Suprapubic skin (tissue), 4 donors: ENCODE data around the gene TMEM184B. TPM values are rescaled to one million over a fixed set of nuclear protein-coding genes. Genes with fewer than 3 reads are reported as not detected.

Source experiments
- DNase-seq, 2 donors: peaks; one replicate each; pipeline ENCODE4 v3.0.0-alpha.2; 2019; ENCODE audit warnings: low spot score in 2 of 2
- H3K27ac ChIP-seq: fragments of 200-600 bp; sonication (generic); one replicate; pipeline ENCODE4 v1.5.1; 2019
- H3K27me3 ChIP-seq: fragments of 200-600 bp; sonication (generic); one replicate; pipeline ENCODE4 v1.5.1; 2019
- H3K36me3 ChIP-seq: fragments of 200-600 bp; sonication (generic); one replicate; pipeline ENCODE4 v1.5.1; 2019
- H3K4me1 ChIP-seq: fragments of 200-600 bp; sonication (generic); one replicate; pipeline ENCODE4 v1.5.1; 2019
- H3K4me3 ChIP-seq: fragments of 200-600 bp; sonication (generic); one replicate; pipeline ENCODE4 v1.5.1; 2019; ENCODE audit warnings: mild to moderate bottlenecking
- H3K9me3 ChIP-seq: fragments of 200-600 bp; sonication (generic); one replicate; pipeline ENCODE4 v1.5.1; 2019
- EP300 ChIP-seq: sonication (generic); formaldehyde crosslinking; IDR thresholded peaks from one replicate; pipeline ENCODE4 v1.6.1; 2017; ENCODE audit warnings: antibody characterized with exemption
- POLR2A ChIP-seq, 2 donors: fragments of 450-650 bp; IDR thresholded peaks; one replicate each; pipeline ENCODE4 v1.6.1; 2017; ENCODE audit warnings: antibody characterized with exemption in 2 of 2, mild to moderate bottlenecking in 2 of 2, moderate library complexity in 2 of 2
- POLR2AphosphoS5 ChIP-seq, 3 donors: sonication (generic); formaldehyde crosslinking; IDR thresholded peaks; one replicate each; pipeline ENCODE4 v1.6.1; 2017; ENCODE audit warnings: antibody characterized with exemption in 3 of 3
- WGBS: methylation state at CpG from one replicate; pipeline ENCODE4 v1.1.5; 2018; 5-methylcytosine and 5-hydroxymethylcytosine counted together
- total RNA-seq, 4 donors: library from RNA; depleted of rRNA; stranded (reverse); fragments of >200 nt; gene quantifications; one replicate each; pipeline ENCODE4 v1.1.0, GENCODE V29; 2016
- TF ChIP-seq, protein P1 (sequence below), 2 donors: fragments of 200-600 bp in 1 of 2; fragments of 450-650 bp in 1 of 2; sonication (generic) in 1 of 2; IDR thresholded peaks; one replicate each; pipeline ENCODE4 v1.5.1; 2016 to 2019; ENCODE audit warnings: antibody characterized with exemption in 2 of 2, mild to moderate bottlenecking in 1 of 2, moderate library complexity in 1 of 2

The TMEM184B gene
- total RNA-seq, 4 donors from 2014 or later: 41.5 to 54.9 (median 46.0) TPM

DNA sequence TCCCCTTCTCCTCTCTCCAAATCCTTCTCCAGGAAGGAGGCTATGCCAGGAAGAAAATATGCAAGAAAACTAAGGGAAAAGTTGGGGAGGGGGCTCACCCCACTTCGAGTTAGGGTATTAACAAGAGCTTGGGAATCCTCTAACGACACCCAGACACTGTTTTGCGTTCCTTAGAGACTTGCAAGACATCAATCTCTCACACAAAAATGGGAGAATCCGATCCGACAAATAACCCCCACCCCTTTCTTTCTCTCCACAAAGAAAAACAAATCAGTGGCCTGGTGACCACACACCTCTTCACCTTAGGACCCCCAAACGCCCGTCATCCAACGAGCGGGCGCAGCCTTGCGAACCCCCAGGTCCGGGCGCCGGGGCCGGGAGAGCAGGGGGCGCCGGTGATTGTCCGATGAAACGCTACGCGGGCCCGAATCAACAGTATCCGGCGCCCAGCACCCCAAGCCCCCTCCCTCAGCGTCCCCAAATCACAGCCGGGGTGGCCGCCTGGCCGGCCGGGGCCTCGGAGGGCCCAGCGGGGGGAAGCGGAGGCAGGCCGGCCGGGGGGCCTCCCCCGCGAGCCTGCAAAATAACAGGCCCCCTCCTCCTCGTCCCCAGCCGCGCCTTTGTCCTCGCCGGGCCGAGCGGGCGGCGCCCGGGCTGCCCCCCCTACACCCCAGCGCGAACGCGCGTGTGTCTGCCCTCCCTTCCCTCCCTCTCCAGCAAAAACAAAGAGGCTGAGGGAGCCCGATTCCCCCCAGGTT is 43.7 kb upstream of the TMEM184B start:
- no peaks in the 10 kb centered on the region for H3K27me3 ChIP-seq
- H3K9me3 ChIP-seq: no peaks in the 10 kb centered on the region
- H3K36me3 ChIP-seq: peaks cover 6% of the 10 kb centered on the region
- H3K4me3 ChIP-seq: peak overlapping the region; percentile 90
- TF ChIP-seq EP300: no peak
- no peak for TF ChIP-seq POLR2AphosphoS5 (IDR thresholded peaks at IDR 0.05)
- TF ChIP-seq, protein P1, sequence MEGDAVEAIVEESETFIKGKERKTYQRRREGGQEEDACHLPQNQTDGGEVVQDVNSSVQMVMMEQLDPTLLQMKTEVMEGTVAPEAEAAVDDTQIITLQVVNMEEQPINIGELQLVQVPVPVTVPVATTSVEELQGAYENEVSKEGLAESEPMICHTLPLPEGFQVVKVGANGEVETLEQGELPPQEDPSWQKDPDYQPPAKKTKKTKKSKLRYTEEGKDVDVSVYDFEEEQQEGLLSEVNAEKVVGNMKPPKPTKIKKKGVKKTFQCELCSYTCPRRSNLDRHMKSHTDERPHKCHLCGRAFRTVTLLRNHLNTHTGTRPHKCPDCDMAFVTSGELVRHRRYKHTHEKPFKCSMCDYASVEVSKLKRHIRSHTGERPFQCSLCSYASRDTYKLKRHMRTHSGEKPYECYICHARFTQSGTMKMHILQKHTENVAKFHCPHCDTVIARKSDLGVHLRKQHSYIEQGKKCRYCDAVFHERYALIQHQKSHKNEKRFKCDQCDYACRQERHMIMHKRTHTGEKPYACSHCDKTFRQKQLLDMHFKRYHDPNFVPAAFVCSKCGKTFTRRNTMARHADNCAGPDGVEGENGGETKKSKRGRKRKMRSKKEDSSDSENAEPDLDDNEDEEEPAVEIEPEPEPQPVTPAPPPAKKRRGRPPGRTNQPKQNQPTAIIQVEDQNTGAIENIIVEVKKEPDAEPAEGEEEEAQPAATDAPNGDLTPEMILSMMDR (IDR thresholded peaks at IDR 0.05): no peak
- no peak for TF ChIP-seq POLR2A (IDR thresholded peaks at IDR 0.05)
- peaks cover 69% of the 10 kb centered on the region for H3K4me1 ChIP-seq
- under 1% methylated on average over 19 of the region's 52 CpGs for WGBS
- no peak for DNase-seq
- peak overlapping the region; percentile 99 for H3K27ac ChIP-seq

DNA sequence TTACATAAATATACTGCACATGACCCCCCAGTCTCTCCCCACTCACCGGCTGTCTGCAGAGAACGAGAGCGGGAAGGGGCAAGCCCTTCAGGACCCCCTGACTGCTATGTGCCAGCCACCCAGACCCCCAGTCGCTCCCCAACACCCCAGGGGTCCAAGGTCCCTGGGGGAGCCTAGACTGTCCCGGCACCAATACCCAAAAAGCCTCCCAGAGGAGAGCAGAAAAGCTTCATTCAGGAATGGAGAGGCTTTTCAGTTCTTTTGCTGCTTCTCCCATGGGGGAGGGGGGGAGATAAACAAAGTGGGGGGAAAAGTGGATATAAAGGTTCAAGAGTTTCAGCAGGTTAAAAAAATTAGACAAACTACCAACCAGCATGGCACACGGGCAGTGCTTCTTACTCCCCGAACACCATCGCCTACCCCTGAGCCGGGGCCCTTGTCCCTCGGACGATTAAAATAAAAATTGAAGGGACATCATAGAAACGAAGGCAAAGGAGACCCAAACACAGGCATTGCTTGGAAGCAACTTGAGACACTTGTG is 43.1 kb upstream of the TMEM184B start:
- no peak for TF ChIP-seq POLR2AphosphoS5 (IDR thresholded peaks at IDR 0.05)
- TF ChIP-seq POLR2A (IDR thresholded peaks at IDR 0.05): no peak
- Histone ChIP-seq H3K27me3 (no peaks in the 10 kb centered on the region), H3K4me1 (peaks cover 75% of the 10 kb centered on the region), H3K36me3 (peaks cover 6% of the 10 kb centered on the region), H3K4me3 (peak overlapping the region; percentile 90), H3K27ac (peak overlapping the region; percentile 99), H3K9me3 (no peaks in the 10 kb centered on the region)
- 4% methylated on average over 12 of the region's 12 CpGs for WGBS
- no peak for DNase-seq

DNA sequence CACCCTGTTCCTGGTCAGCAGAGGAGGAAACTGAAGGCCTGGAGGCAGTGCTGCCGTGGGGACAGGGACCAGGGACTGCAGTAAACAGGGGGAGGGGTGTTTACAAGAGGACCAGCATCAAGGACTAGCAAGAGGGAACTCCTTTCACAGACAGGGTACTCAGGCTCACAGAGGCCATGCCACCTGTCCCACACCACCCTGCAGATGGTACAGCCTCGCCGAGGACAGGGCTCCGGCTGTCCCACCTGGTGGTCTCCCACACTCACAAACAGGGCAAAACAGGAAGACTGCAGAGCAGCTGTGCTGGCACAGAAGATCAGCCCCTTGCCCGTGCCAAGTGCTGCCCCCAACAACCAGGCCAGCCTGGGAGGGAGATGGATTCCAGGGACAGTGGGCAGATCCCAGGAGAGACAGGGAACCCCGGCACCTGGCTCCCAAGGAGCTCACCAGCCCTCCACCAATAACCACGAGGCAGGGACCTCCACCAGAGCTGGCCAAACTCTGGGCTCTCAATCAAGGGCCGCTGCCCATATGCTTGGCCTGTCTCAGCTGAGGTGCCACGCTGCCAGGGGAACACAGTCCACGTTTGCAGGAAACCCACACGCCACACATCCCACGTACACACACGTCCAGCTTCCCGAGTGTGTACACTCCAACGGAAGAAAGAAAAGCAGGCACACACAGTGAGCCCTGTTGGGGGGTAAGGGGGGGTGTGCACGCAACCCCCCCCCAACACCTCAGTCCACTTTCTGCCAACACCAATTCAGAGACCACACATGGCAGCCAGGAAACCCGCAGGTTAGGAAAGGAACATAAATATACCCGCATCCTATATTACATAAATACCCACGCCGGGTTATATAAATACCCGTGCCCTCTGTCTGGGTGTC is 42.4 kb upstream of the TMEM184B start:
- 13% methylated on average over 8 of the region's 21 CpGs for WGBS

DNA sequence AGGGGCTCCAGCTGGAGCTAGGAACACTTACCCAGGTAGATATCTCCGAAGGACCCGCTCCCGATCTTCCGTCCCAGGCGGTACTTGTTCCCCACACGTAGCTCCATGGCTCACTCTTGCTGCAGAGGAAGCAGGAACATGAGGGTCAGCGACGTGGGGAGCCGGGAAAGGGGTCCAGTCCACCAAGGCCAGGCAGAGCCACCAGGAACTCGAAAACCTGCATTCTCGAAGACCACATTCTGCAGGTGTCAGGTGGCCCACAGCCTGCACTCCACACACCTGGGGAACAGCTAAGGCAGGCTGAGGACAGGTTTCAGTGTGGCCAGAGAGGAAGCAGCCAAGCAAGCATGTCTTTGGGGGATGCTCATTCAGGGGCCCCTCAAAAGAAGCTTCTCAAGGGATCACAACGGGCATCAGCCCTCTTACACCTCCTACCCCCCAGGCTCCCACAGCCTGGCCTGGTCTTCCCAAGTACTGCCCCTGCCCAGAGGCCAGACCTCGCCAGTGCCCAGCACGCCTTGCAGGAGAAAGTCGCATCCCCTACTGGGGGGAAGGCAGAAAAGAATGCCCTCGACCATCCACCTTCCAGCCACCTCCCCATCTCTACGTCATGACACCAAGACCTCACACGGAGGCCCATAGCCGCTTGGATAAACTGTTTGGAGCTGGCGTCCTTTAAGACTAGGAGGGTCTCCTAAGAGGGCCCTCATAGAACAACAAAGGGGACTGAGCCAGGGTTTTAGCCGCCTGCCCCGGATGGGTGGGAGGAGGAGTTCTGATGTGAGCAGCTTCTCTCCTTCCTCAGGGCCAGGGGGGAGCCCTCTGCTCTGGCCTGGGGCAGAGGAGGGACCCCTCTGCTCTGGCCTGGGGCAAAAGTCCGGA is 41.5 kb upstream of the TMEM184B start:
- peaks cover 6% of the 10 kb centered on the region for H3K36me3 ChIP-seq
- peak overlapping the region; percentile 90 for H3K4me3 ChIP-seq
- H3K9me3 ChIP-seq: no peaks in the 10 kb centered on the region
- no peak for DNase-seq
- peak overlapping the region; percentile 99 for H3K27ac ChIP-seq
- peaks cover 90% of the 10 kb centered on the region for H3K4me1 ChIP-seq
- 54% methylated on average over 19 of the region's 23 CpGs for WGBS
- TF ChIP-seq POLR2AphosphoS5 (IDR thresholded peaks at IDR 0.05) (no peak), POLR2A (IDR thresholded peaks at IDR 0.05) (no peak), EP300 (no peak)
- TF ChIP-seq, protein P1 (IDR thresholded peaks at IDR 0.05): no peak
- H3K27me3 ChIP-seq: no peaks in the 10 kb centered on the region

More for the DNA sequence above, 42.4 kb upstream of the TMEM184B start:
- no peak for TF ChIP-seq POLR2AphosphoS5 (IDR thresholded peaks at IDR 0.05)
- TF ChIP-seq, protein P1 (IDR thresholded peaks at IDR 0.05): no peak
- TF ChIP-seq POLR2A (IDR thresholded peaks at IDR 0.05): no peak
- TF ChIP-seq EP300: no peak
- H3K36me3 ChIP-seq: peaks cover 6% of the 10 kb centered on the region
- H3K27ac ChIP-seq: peak overlapping the region; percentile 99
- H3K27me3 ChIP-seq: no peaks in the 10 kb centered on the region
- H3K4me3 ChIP-seq: peak overlapping the region; percentile 90
- DNase-seq: no peak
- H3K4me1 ChIP-seq: peaks cover 82% of the 10 kb centered on the region
- H3K9me3 ChIP-seq: no peaks in the 10 kb centered on the region

DNA sequence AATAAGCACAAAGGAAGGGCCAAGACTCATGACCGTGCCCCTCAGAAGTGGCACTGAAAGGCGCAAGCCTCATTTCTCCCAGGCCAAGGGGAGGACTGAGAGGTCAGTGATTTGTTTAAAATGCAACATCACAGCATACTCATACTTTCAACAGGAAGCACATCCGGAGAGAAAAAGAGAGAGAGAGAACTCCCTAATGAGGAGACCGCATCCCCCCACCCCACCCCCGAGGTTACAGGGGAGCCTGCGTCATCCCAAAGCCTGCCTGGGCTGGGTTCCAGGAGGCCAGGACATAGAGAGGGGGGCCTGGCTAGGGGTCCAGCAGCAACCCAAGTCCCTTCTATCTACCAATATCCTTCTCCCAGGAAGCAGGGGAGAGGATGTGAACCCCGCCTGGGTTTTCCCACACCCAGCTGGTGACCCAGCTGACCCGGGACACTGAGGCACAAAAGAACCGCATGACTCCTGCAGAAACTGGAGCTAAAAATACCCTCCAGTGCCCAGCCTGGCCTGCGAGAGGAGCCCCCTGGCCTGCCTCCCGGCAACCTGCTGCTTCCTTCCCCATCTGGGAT is 40.7 kb upstream of the TMEM184B start:
- TF ChIP-seq POLR2A (IDR thresholded peaks at IDR 0.05): no peak
- TF ChIP-seq POLR2AphosphoS5 (IDR thresholded peaks at IDR 0.05): no peak
- TF ChIP-seq, protein P1 (IDR thresholded peaks at IDR 0.05): no peak
- no peak for TF ChIP-seq EP300
- H3K4me3 ChIP-seq: peak overlapping the region; percentile 90
- peaks cover 14% of the 10 kb centered on the region for H3K36me3 ChIP-seq
- peak in 1 of 2 donors; percentile 88 for DNase-seq
- no peaks in the 10 kb centered on the region for H3K9me3 ChIP-seq
- peak overlapping the region; percentile 99 for H3K27ac ChIP-seq
- no peaks in the 10 kb centered on the region for H3K27me3 ChIP-seq
- 26% methylated on average over 10 of the region's 11 CpGs for WGBS
- H3K4me1 ChIP-seq: peaks cover 90% of the 10 kb centered on the region
